Neural progenitor cell (in vitro differentiated cells): ENCODE data around the gene TSPAN18. TPM values are rescaled to one million over a fixed set of nuclear protein-coding genes. Genes with fewer than 3 reads are reported as not detected.

Experiments used
- DNase-seq: peaks from one replicate; pipeline ENCODE4 v3.0.0-alpha.2; 2016; ENCODE audit warnings: low spot score
- H2AFZ ChIP-seq: fragments of 200-600 bp; sonication (generic); replicated peaks from 2 replicates; pipeline ENCODE4 v1.6.1; 2016; ENCODE audit warnings: antibody characterized with exemption
- H3F3A ChIP-seq: fragments of 200-600 bp; sonication (generic); 2 replicates; pipeline ENCODE4 v1.6.1; 2016; ENCODE audit warnings: antibody characterized with exemption, low read depth
- H3K27ac ChIP-seq: fragments of 200-600 bp; sonication (generic); 2 replicates; pipeline ENCODE4 v1.5.1; 2016; ENCODE audit warnings: mild to moderate bottlenecking
- H3K27me3 ChIP-seq: fragments of 200-600 bp; sonication (generic); 2 replicates; pipeline ENCODE4 v1.6.1; 2016; ENCODE audit warnings: mild to moderate bottlenecking, moderate library complexity
- H3K36me3 ChIP-seq: fragments of 200-600 bp; sonication (generic); 2 replicates; pipeline ENCODE4 v1.5.1; 2016
- H3K4me1 ChIP-seq: fragments of 200-600 bp; sonication (generic); 2 replicates; pipeline ENCODE4 v1.6.1; 2016; ENCODE audit warnings: mixed run types
- H3K4me2 ChIP-seq: fragments of 200-600 bp; sonication (generic); 2 replicates; pipeline ENCODE4 v1.6.1; 2016
- H3K4me3 ChIP-seq: fragments of 200-600 bp; sonication (generic); 2 replicates; pipeline ENCODE4 v1.5.1; 2016
- H3K79me2 ChIP-seq: fragments of 200-600 bp; sonication (generic); 2 replicates; pipeline ENCODE4 v1.6.1; 2016; ENCODE audit warnings: low read depth
- H3K9ac ChIP-seq: fragments of 200-600 bp; sonication (generic); 2 replicates; pipeline ENCODE4 v1.6.1; 2016
- H3K9me3 ChIP-seq: fragments of 200-600 bp; sonication (generic); 2 replicates; pipeline ENCODE4 v1.5.1; 2016; ENCODE audit warnings: low read depth
- H4K20me1 ChIP-seq: fragments of 200-600 bp; sonication (generic); 2 replicates; pipeline ENCODE4 v1.6.1; 2016; ENCODE audit warnings: low read depth
- H3K27ac Mint-ChIP-seq: 3 replicates; pipeline ENCODE4 v1.8.0; 2021; ENCODE audit warnings: mixed read lengths
- H3K27me3 Mint-ChIP-seq: 2 replicates; pipeline ENCODE4 v1.8.0; 2022; ENCODE audit warnings: low read depth, mild to moderate bottlenecking, inconsistent platforms, moderate library complexity, mixed read lengths; ENCODE audit not compliant: insufficient read depth
- H3K36me3 Mint-ChIP-seq: 3 replicates; pipeline ENCODE4 v1.8.0; 2021; ENCODE audit warnings: mixed read lengths
- H3K4me1 Mint-ChIP-seq: 3 replicates; pipeline ENCODE4 v1.8.0; 2021; ENCODE audit warnings: mixed read lengths
- H3K4me3 Mint-ChIP-seq: 3 replicates; pipeline ENCODE4 v1.8.0; 2021; ENCODE audit warnings: mild to moderate bottlenecking, moderate library complexity, mixed read lengths
- H3K9me3 Mint-ChIP-seq: 3 replicates; pipeline ENCODE4 v1.8.0; 2020; ENCODE audit warnings: mixed read lengths
- CTCF ChIP-seq: fragments of 200-600 bp; sonication (generic); IDR thresholded peaks from 2 replicates; pipeline ENCODE4 v1.5.1; 2017; ENCODE audit warnings: antibody characterized with exemption, mild to moderate bottlenecking
- EZH2 ChIP-seq: fragments of 200-600 bp; sonication (generic); IDR thresholded peaks from 2 replicates; pipeline ENCODE4 v1.6.1; 2017; ENCODE audit warnings: antibody characterized with exemption, mild to moderate bottlenecking, moderate library complexity
- EZH2phosphoT487 ChIP-seq: fragments of 200-600 bp; sonication (generic); IDR thresholded peaks from 2 replicates; pipeline ENCODE4 v1.6.1; 2017; ENCODE audit warnings: antibody characterized with exemption
- total RNA-seq: library from RNA; depleted of rRNA; stranded (reverse); fragments of >200 nt; gene quantifications from 2 replicates; pipeline ENCODE4 v1.2.3, GENCODE V29; 2015; ENCODE audit warnings: low replicate concordance

Gene TSPAN18
- total RNA-seq, 1 donor from 2014 or later = 16.5 TPM

DNA sequence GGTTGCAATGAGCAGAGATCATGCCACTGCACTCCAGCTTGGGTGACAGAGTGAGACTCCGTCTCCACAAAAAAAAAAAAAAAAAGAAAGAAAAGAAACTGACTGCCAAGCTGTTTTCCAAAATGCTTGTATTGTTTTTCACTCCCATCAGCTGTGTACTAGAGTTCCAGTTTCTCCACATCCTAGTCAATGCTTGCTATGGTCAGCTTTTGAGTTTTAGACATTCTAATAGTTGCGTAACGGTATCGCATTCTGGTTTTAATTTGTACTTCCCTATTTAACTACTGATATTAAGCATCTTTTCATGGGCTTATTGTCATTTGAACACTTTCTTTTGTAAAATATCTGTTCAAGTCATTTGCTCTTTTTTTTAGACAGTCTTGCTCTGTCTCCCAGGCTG, 55.7 kb downstream of the TSPAN18 start:
- Histone ChIP-seq H3K9me3 (no peaks in the 10 kb centered on the region), H4K20me1 (peaks cover 76% of the 10 kb centered on the region), H3K27ac (no peak overlapping the region), H3F3A (peaks cover 27% of the 10 kb centered on the region), H2AFZ (no peak overlapping the region), H3K36me3 (no peaks in the 10 kb centered on the region), H3K79me2 (no peaks in the 10 kb centered on the region), H3K4me1 (peaks cover 43% of the 10 kb centered on the region), H3K4me2 (no peak overlapping the region), H3K9ac (no peak overlapping the region), H3K4me3 (no peak overlapping the region), H3K27me3 (no peaks in the 10 kb centered on the region)
- peaks cover 2% of the 10 kb centered on the region for H3K27me3 Mint-ChIP-seq
- no peaks in the 10 kb centered on the region for H3K9me3 Mint-ChIP-seq
- peaks cover 69% of the 10 kb centered on the region for H3K4me1 Mint-ChIP-seq
- peaks cover 14% of the 10 kb centered on the region for H3K36me3 Mint-ChIP-seq
- no peak overlapping the region for H3K27ac Mint-ChIP-seq
- no peak overlapping the region for H3K4me3 Mint-ChIP-seq
- no peak for TF ChIP-seq EZH2
- no peak for DNase-seq

GRCh38 chr11:44784436-44784760, 57.6 kb downstream of the TSPAN18 start:
- Mint-ChIP-seq H3K9me3 (no peaks in the 10 kb centered on the region), H3K27me3 (peaks cover 2% of the 10 kb centered on the region), H3K27ac (peak overlapping the region; percentile 40), H3K4me3 (no peak overlapping the region), H3K36me3 (peaks cover 14% of the 10 kb centered on the region), H3K4me1 (peaks cover 81% of the 10 kb centered on the region)
- Histone ChIP-seq H4K20me1 (peaks cover 86% of the 10 kb centered on the region), H3K9ac (no peak overlapping the region), H3K9me3 (no peaks in the 10 kb centered on the region), H3K4me1 (peaks cover 52% of the 10 kb centered on the region), H3K4me2 (peak overlapping the region; percentile 66), H2AFZ (no peak overlapping the region), H3K4me3 (no peak overlapping the region), H3K27ac (no peak overlapping the region), H3K36me3 (no peaks in the 10 kb centered on the region), H3F3A (peaks cover 45% of the 10 kb centered on the region), H3K79me2 (no peaks in the 10 kb centered on the region), H3K27me3 (no peaks in the 10 kb centered on the region)
- no peak for DNase-seq
- TF ChIP-seq CTCF (no peak), EZH2 (no peak), EZH2phosphoT487 (no peak)

DNA sequence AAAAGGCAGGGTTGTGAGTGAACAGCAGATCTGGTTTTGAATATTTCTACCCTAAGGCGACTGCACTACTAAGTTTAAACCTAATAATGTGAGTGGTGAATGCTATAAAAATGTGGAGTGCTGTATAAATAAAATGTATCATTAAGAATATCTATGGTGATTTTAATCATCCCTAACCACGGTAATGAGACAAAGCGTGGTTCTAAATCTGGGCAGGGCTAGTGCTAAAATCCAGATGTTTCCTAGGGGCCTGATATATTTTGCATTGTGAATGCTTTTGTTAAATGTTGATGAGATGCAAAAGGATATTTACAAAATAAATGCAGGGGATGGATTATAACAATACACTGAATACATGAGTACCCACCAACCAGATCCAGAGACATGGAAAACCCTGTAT, 58.1 kb downstream of the TSPAN18 start:
- Mint-ChIP-seq H3K36me3 (peaks cover 13% of the 10 kb centered on the region), H3K4me1 (peaks cover 80% of the 10 kb centered on the region), H3K27ac (no peak overlapping the region), H3K9me3 (no peaks in the 10 kb centered on the region), H3K4me3 (no peak overlapping the region), H3K27me3 (peaks cover 2% of the 10 kb centered on the region)
- Histone ChIP-seq H3F3A (peaks cover 50% of the 10 kb centered on the region), H3K4me2 (peak overlapping the region; percentile 66), H3K27me3 (no peaks in the 10 kb centered on the region), H3K4me3 (no peak overlapping the region), H3K4me1 (peaks cover 52% of the 10 kb centered on the region), H3K36me3 (no peaks in the 10 kb centered on the region), H4K20me1 (peaks cover 89% of the 10 kb centered on the region), H3K9ac (no peak overlapping the region), H3K79me2 (no peaks in the 10 kb centered on the region), H3K27ac (no peak overlapping the region), H3K9me3 (no peaks in the 10 kb centered on the region), H2AFZ (no peak overlapping the region)
- TF ChIP-seq CTCF (no peak), EZH2phosphoT487 (no peak), EZH2 (no peak)
- no peak for DNase-seq

DNA sequence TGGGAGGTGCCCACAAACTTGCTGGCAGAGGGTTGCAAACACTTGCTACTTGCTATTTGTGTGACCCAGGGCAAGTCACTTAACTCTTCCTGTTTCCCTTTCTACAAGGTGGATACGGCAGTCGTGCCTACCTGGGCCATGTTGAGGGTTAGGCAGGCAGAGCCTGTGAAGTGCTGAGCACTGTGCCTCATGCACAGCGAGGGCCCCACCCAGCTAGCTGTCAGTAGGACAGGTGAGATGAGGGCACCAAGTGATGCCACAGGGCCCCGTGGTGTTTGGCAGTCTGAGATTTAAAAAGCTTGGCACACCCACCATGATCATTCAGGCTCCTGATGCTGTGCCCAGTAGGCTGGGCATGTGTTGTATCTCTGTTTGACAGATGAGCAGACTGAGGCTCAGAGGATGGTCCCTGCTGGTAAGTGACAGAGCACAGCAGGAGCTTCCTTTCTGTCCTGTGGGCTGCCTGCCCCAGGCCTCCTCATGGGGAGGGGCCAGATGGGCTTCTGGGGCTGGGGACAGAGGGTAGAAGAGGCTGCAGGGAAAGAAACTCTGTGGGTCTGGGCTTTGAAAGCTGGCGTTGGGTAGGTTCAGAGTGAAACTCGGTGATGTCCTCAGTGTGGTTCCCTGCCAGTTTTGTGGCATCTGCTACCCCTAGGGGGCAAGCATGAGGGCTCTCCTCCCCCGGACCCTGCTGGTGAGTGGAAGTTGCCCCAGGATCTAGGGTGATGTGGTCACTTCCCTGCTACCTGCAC, 59.3 kb downstream of the TSPAN18 start:
- Mint-ChIP-seq H3K27me3 (peaks cover 2% of the 10 kb centered on the region), H3K36me3 (peaks cover 8% of the 10 kb centered on the region), H3K9me3 (no peaks in the 10 kb centered on the region), H3K27ac (peak overlapping the region; percentile 30), H3K4me3 (peak overlapping the region; percentile 55), H3K4me1 (peaks cover 76% of the 10 kb centered on the region)
- TF ChIP-seq EZH2phosphoT487 (no peak), CTCF (peak; percentile 41)
- peaks cover 56% of the 10 kb centered on the region for H3F3A ChIP-seq
- H3K9ac ChIP-seq = no peak overlapping the region
- peak; percentile 41 for DNase-seq
- no peaks in the 10 kb centered on the region for H3K36me3 ChIP-seq
- H3K4me1 ChIP-seq = peaks cover 47% of the 10 kb centered on the region
- H3K79me2 ChIP-seq = no peaks in the 10 kb centered on the region
- H3K27me3 ChIP-seq = no peaks in the 10 kb centered on the region
- H2AFZ ChIP-seq = no peak overlapping the region
- H3K9me3 ChIP-seq = no peaks in the 10 kb centered on the region
- H4K20me1 ChIP-seq = peaks cover 83% of the 10 kb centered on the region
- no peak overlapping the region for H3K4me3 ChIP-seq
- H3K27ac ChIP-seq = no peak overlapping the region
- H3K4me2 ChIP-seq = peak overlapping the region; percentile 66
